NT2/D1 (cell line): Measurements from ENCODE around the gene TROAP.
A peak's percentile ranks its signal among the peaks of the same experiment; 100 is the strongest.
"Not testable (repeated sequence)": the region's sequence is repeated elsewhere in the genome, so short reads cannot be mapped to it uniquely, and the experiment has no call there.

Experiments used
- DNase-seq: peaks from one replicate; pipeline ENCODE4 v3.0.0-alpha.2; 2011; ENCODE audit warnings: low read depth, low spot score
- H3K27me3 ChIP-seq: 2 replicates; pipeline ENCODE4 v1.6.0; 2011; ENCODE audit warnings: mild to moderate bottlenecking; ENCODE audit not compliant: insufficient read length, insufficient read depth
- H3K36me3 ChIP-seq: 2 replicates; pipeline ENCODE4 v1.6.1; 2011; ENCODE audit warnings: mild to moderate bottlenecking, low read length, mixed read lengths; ENCODE audit not compliant: insufficient read depth, insufficient read length
- H3K4me1 ChIP-seq: 2 replicates; pipeline ENCODE4 v1.5.1; 2011; ENCODE audit not compliant: insufficient read depth, insufficient read length
- H3K4me3 ChIP-seq: 2 replicates; pipeline ENCODE4 v1.5.1; 2011; ENCODE audit warnings: low read depth; ENCODE audit not compliant: insufficient read length
- H3K9ac ChIP-seq: 2 replicates; pipeline ENCODE4 v1.6.0; 2011; ENCODE audit warnings: low read depth; ENCODE audit not compliant: insufficient read length
- H3K9me3 ChIP-seq: 2 replicates; pipeline ENCODE4 v1.5.1; 2011; ENCODE audit warnings: mild to moderate bottlenecking, low read length; ENCODE audit not compliant: insufficient read depth
- SUZ12 ChIP-seq: IDR thresholded peaks from 2 replicates; pipeline ENCODE4 v1.6.1; 2011; ENCODE audit not compliant: insufficient read length, insufficient read depth; ENCODE audit errors: extremely low read depth
- YY1 ChIP-seq: IDR thresholded peaks from 2 replicates; pipeline ENCODE4 v1.6.1; 2011; ENCODE audit not compliant: insufficient read length, insufficient read depth
- ZNF274 ChIP-seq: IDR thresholded peaks from 2 replicates; pipeline ENCODE4 v1.6.1; 2011; ENCODE audit warnings: mild to moderate bottlenecking, low read depth, low read length

TROAP gene

GRCh38 chr12:49332891-49333371 lies 9.9 kb downstream of the TROAP start:
- DNase-seq = no peak
- Histone ChIP-seq H3K9ac (no peak overlapping the region), H3K9me3 (no peaks in the 10 kb centered on the region), H3K4me1 (peaks cover 28% of the 10 kb centered on the region), H3K36me3 (peaks cover 34% of the 10 kb centered on the region), H3K4me3 (no peak overlapping the region), H3K27me3 (peaks cover 22% of the 10 kb centered on the region)
- TF ChIP-seq SUZ12 (no peak), ZNF274 (no peak), YY1 (no peak)

GRCh38 chr12:49333778-49334177 lies 10.7 kb downstream of the TROAP start:
- H3K4me3 ChIP-seq, H3K9ac ChIP-seq, H3K9me3 ChIP-seq, DNase-seq: not testable (repeated sequence)
- H3K36me3 ChIP-seq = peaks cover 31% of the 10 kb centered on the region
- peaks cover 30% of the 10 kb centered on the region for H3K27me3 ChIP-seq
- H3K4me1 ChIP-seq = peaks cover 32% of the 10 kb centered on the region

GRCh38 chr12:49334226-49334625 lies 11.2 kb downstream of the TROAP start:
- H3K27me3 ChIP-seq = peaks cover 31% of the 10 kb centered on the region
- no peak overlapping the region for H3K4me3 ChIP-seq
- H3K9ac ChIP-seq = no peak overlapping the region
- peaks cover 37% of the 10 kb centered on the region for H3K4me1 ChIP-seq
- no peak for DNase-seq
- no peak for TF ChIP-seq ZNF274
- no peak for TF ChIP-seq YY1
- no peak for TF ChIP-seq SUZ12
- no peaks in the 10 kb centered on the region for H3K9me3 ChIP-seq
- peaks cover 27% of the 10 kb centered on the region for H3K36me3 ChIP-seq

- Histone ChIP-seq H3K36me3 (peaks cover 22% of the 10 kb centered on the region), H3K9ac (no peak overlapping the region), H3K27me3 (peaks cover 35% of the 10 kb centered on the region), H3K4me1 (peaks cover 41% of the 10 kb centered on the region), H3K4me3 (no peak overlapping the region), H3K9me3 (no peaks in the 10 kb centered on the region)
- DNase-seq = no peak
- no peak for TF ChIP-seq SUZ12
- TF ChIP-seq ZNF274 = no peak
- no peak for TF ChIP-seq YY1
Observed at GRCh38 chr12:49334681-49335080, 11.6 kb downstream of the TROAP start.

GRCh38 chr12:49335118-49335954 lies 12.3 kb downstream of the TROAP start:
- no peak overlapping the region for H3K4me3 ChIP-seq
- H3K36me3 ChIP-seq = peaks cover 16% of the 10 kb centered on the region
- peaks cover 41% of the 10 kb centered on the region for H3K4me1 ChIP-seq
- H3K9me3 ChIP-seq = no peaks in the 10 kb centered on the region
- peaks cover 41% of the 10 kb centered on the region for H3K27me3 ChIP-seq
- no peak for DNase-seq
- no peak overlapping the region for H3K9ac ChIP-seq
- TF ChIP-seq YY1 = no peak
- no peak for TF ChIP-seq SUZ12
- no peak for TF ChIP-seq ZNF274

- H3K36me3 ChIP-seq = peaks cover 8% of the 10 kb centered on the region
- TF ChIP-seq ZNF274 (no peak), YY1 (no peak), SUZ12 (no peak)
- H3K9me3 ChIP-seq = no peaks in the 10 kb centered on the region
- H3K4me3 ChIP-seq = peak overlapping the region; percentile 60
- peaks cover 37% of the 10 kb centered on the region for H3K4me1 ChIP-seq
- H3K27me3 ChIP-seq = peaks cover 49% of the 10 kb centered on the region
- DNase-seq = no peak
- peak overlapping the region; percentile 79 for H3K9ac ChIP-seq
Observed at GRCh38 chr12:49335955-49336644, 13.0 kb downstream of the TROAP start.

GRCh38 chr12:49336645-49337584 lies 13.9 kb downstream of the TROAP start, which contains the start of gene C1QL4:
Gene C1QL4, minus strand, starts transcription at chr12:49337188. Its CDS starts 711 bp downstream, at chr12:49336477.
- Histone ChIP-seq H3K9ac (peak within 1 kb of the TSS; percentile 79), H3K9me3 (no peaks in the 10 kb centered on the region; the same call in 1 of the 2 replicates), H3K27me3 (peaks cover 57% of the 10 kb centered on the region), H3K4me3 (peak within 1 kb of the TSS; percentile 60), H3K4me1 (peaks cover 34% of the 10 kb centered on the region), H3K36me3 (peaks cover 5% of the 10 kb centered on the region)
- no peak for TF ChIP-seq SUZ12
- DNase-seq = no peak
